ENCODE data around the gene FIGN.

DNA sequence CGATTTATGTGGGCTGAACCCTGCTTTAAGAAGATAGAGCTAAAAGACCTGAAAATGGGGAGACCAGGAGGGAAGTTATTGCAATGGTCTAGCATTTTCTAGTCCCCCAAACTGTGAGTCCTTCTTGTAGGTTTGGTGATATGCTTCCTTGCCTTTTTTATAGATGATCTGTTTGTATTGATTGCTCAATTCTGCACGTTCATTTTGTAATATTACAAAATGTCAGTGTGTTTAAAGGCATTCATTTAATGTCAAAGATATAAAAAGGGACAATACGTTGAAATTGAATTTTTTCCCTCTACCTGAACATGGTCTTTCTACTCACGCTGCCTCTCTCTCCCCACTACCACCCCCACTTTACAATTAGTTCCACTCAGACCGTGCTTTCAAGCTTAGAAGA is 5.6 kb upstream of the FIGN start:
- TF ChIP-seq CTCF (IDR thresholded peaks at IDR 0.05; ENCODE audit: borderline replicate concordance, extremely low read depth, low read length, poor library complexity, severe bottlenecking) (no peak), EZH2 (IDR thresholded peaks at IDR 0.05; ENCODE audit: borderline replicate concordance, low read depth, low read length, severe bottlenecking) (no peak)

All from DND-41 (cell line).